SK-N-SH (cell line): ENCODE results near the gene FHOD3. TPM values are rescaled to one million over a fixed set of nuclear protein-coding genes. Genes with fewer than 3 reads are reported as not detected.

ENCODE experiments used
- CTCF ChIA-PET: fragments of 300-600, 350-600 bp; formaldehyde crosslinking; extraction: SDS; loops from one replicate; lab custom pipeline; 2021; lab: Yijun Ruan, JAX
- POLR2A ChIA-PET: fragments of 350-600 bp; sonication (Branson Sonifier 250); formaldehyde crosslinking; extraction: SDS; loops from one replicate; lab custom pipeline; 2020; ENCODE audit warnings: antibody characterized with exemption, inconsistent platforms; lab: Yijun Ruan, JAX
- DNase-seq: peaks from one replicate; pipeline ENCODE4 v3.0.0; 2012
- H2AFZ ChIP-seq: fragments of 200-600 bp; sonication (generic); 2 replicates; pipeline ENCODE4 v1.8.1; 2016; ENCODE audit warnings: antibody characterized with exemption, mild to moderate bottlenecking, low read depth
- H3F3A ChIP-seq: fragments of 200-600 bp; sonication (generic); replicated peaks from 2 replicates; pipeline ENCODE3; 2016; ENCODE audit warnings: antibody characterized with exemption, mild to moderate bottlenecking; ENCODE audit not compliant: insufficient read depth
- H3K27ac ChIP-seq, 2 experiments: fragments of 200-500 bp in 1 of 2; fragments of 200-600 bp in 1 of 2; sonication (Bioruptor generic) in 1 of 2; sonication (generic), shearing (Covaris generic) in 1 of 2; 2 replicates each; pipeline versions ENCODE4 v1.5.1 to v1.6.1; 2014 to 2016; ENCODE audit warnings: low read depth in 2 of 2, inconsistent platforms in 1 of 2, low read length in 1 of 2, mild to moderate bottlenecking in 1 of 2, mixed read lengths in 1 of 2
- H3K27me3 ChIP-seq: fragments of 200-600 bp; sonication (generic), shearing (Covaris generic); 2 replicates; pipeline ENCODE4 v1.6.1; 2016; ENCODE audit warnings: mixed run types; ENCODE audit not compliant: insufficient read depth
- H3K36me3 ChIP-seq, 2 experiments: fragments of 200-500 bp in 1 of 2; fragments of 200-600 bp in 1 of 2; sonication (Bioruptor generic) in 1 of 2; sonication (generic) in 1 of 2; replicated peaks in 1 of 2; 2 replicates each; pipeline versions ENCODE3 to v1.5.1; 2014 to 2016; ENCODE audit warnings: low read length in 1 of 2, mild to moderate bottlenecking in 1 of 2; ENCODE audit not compliant: insufficient read depth in 2 of 2, control insufficient read depth in 1 of 2
- H3K4me1 ChIP-seq, 2 experiments: fragments of 200-500 bp in 1 of 2; fragments of 200-600 bp in 1 of 2; sonication (Bioruptor generic) in 1 of 2; sonication (generic), shearing (Covaris generic) in 1 of 2; 2 replicates each; pipeline versions ENCODE4 v1.5.1 to v1.6.1; 2014 to 2016; ENCODE audit warnings: low read depth in 1 of 2, low read length in 1 of 2, mixed run types in 1 of 2; ENCODE audit not compliant: insufficient read depth in 2 of 2, control insufficient read depth in 1 of 2
- H3K4me2 ChIP-seq: fragments of 200-600 bp; sonication (generic), shearing (Covaris generic); 2 replicates; pipeline ENCODE4 v1.6.1; 2017; ENCODE audit warnings: mixed run types
- H3K4me3 ChIP-seq, 2 experiments: fragments of 200-500 bp in 1 of 2; fragments of 200-600 bp in 1 of 2; sonication (Bioruptor generic) in 1 of 2; sonication (generic), shearing (Covaris generic) in 1 of 2; 2 replicates each; pipeline versions ENCODE4 v1.5.1 to v1.8.1; 2014 to 2016; ENCODE audit warnings: low read depth in 2 of 2, inconsistent platforms in 1 of 2, low read length in 1 of 2, mild to moderate bottlenecking in 1 of 2, mixed read lengths in 1 of 2, moderate library complexity in 1 of 2
- H3K79me2 ChIP-seq: fragments of 200-600 bp; sonication (generic); 2 replicates; pipeline ENCODE4 v1.8.1; 2017; ENCODE audit warnings: mild to moderate bottlenecking; ENCODE audit not compliant: insufficient read depth
- H3K9ac ChIP-seq: fragments of 200-600 bp; sonication (generic); 2 replicates; pipeline ENCODE4 v1.6.1; 2017; ENCODE audit warnings: mixed run types
- H3K9me2 ChIP-seq: fragments of 200-600 bp; sonication (generic); 2 replicates; pipeline ENCODE4 v1.6.1; 2017; ENCODE audit warnings: mixed run types
- H3K9me3 ChIP-seq: fragments of 200-600 bp; sonication (generic); 2 replicates; pipeline ENCODE4 v1.6.1; 2017; ENCODE audit warnings: mixed run types, mild to moderate bottlenecking, moderate library complexity
- H4K20me1 ChIP-seq: fragments of 200-600 bp; sonication (generic); 2 replicates; pipeline ENCODE4 v1.6.1; 2017; ENCODE audit warnings: mild to moderate bottlenecking, mixed run types; ENCODE audit not compliant: insufficient read depth
- CHD2 ChIP-seq: fragments of 150-350 bp; IDR thresholded peaks from 2 replicates; pipeline ENCODE4 v1.6.1; 2018; ENCODE audit warnings: low read length; ENCODE audit not compliant: partially characterized antibody
- CTCF ChIP-seq: fragments of 200-600 bp; sonication (generic); IDR thresholded peaks from 2 replicates; pipeline ENCODE4 v1.6.1; 2017; ENCODE audit warnings: antibody characterized with exemption, mild to moderate bottlenecking, moderate library complexity
- FOSL2 ChIP-seq: IDR thresholded peaks from 2 replicates; pipeline ENCODE4 v1.4.0; 2012; ENCODE audit warnings: low read depth, mild to moderate bottlenecking, moderate library complexity, borderline replicate concordance
- GATA2 ChIP-seq: sonication (generic); formaldehyde crosslinking; IDR thresholded peaks from 2 replicates; pipeline ENCODE4 v1.5.0; 2020; ENCODE audit warnings: mild to moderate bottlenecking, missing genetic modification reagents
- IRF3 ChIP-seq: fragments of 150-350 bp; IDR thresholded peaks from 2 replicates; pipeline ENCODE4 v1.6.1; 2016; ENCODE audit warnings: mild to moderate bottlenecking, low read depth, low read length
- JUND ChIP-seq: IDR thresholded peaks from 2 replicates; pipeline ENCODE4 v1.4.0; 2012
- MAX ChIP-seq: IDR thresholded peaks from 2 replicates; pipeline ENCODE4 v1.4.0; 2012; ENCODE audit warnings: low read depth
- MXI1 ChIP-seq: IDR thresholded peaks from 2 replicates; pipeline ENCODE4 v1.6.1; 2012; ENCODE audit warnings: mild to moderate bottlenecking, low read depth, low read length, improper control_type of control experiment
- NFIC ChIP-seq: IDR thresholded peaks from 2 replicates; pipeline ENCODE4 v1.4.0; 2012; ENCODE audit warnings: borderline replicate concordance
- PBX3 ChIP-seq: IDR thresholded peaks from 2 replicates; pipeline ENCODE4; 2012
- RAD21 ChIP-seq: IDR thresholded peaks from 2 replicates; pipeline ENCODE4 v1.6.1; 2012; ENCODE audit warnings: mild to moderate bottlenecking, low read length
- RXRA ChIP-seq: IDR thresholded peaks from 2 replicates; pipeline ENCODE4 v1.4.0; 2012; ENCODE audit warnings: low read depth, mild to moderate bottlenecking, borderline replicate concordance
- SIN3A ChIP-seq: IDR thresholded peaks from 2 replicates; pipeline ENCODE4 v1.6.1; 2012; ENCODE audit warnings: low read depth, mild to moderate bottlenecking, low read length, moderate library complexity, borderline replicate concordance
- SMC3 ChIP-seq: IDR thresholded peaks from 2 replicates; pipeline ENCODE4 v1.6.1; 2012; ENCODE audit warnings: low read depth, low read length, improper control_type of control experiment
- TAF1 ChIP-seq: IDR thresholded peaks from 2 replicates; pipeline ENCODE4 v1.6.1; 2012; ENCODE audit warnings: low read depth, mild to moderate bottlenecking, low read length, moderate library complexity, borderline replicate concordance
- TCF12 ChIP-seq: IDR thresholded peaks from 2 replicates; pipeline ENCODE4 v1.4.0; 2012
- YY1 ChIP-seq: IDR thresholded peaks from 2 replicates; pipeline ENCODE4 v1.4.0; 2012; ENCODE audit warnings: low read depth, mild to moderate bottlenecking
- ZBTB33 ChIP-seq: IDR thresholded peaks from 2 replicates; pipeline ENCODE4 v1.4.0; 2012; ENCODE audit warnings: low read depth, borderline replicate concordance
- WGBS: methylation state at CpG from one replicate; pipeline ENCODE4 v1.1.6; 2017; ENCODE audit warnings: low lambda C conversion rate; 5-methylcytosine and 5-hydroxymethylcytosine counted together
- polyA plus RNA-seq, 3 experiments: library from polyadenylated mRNA; depleted of rRNA; stranded (reverse); fragments of >200 nt; gene quantifications; 2 replicates each; pipeline ENCODE4 v1.2.3, GENCODE V29; 2012

The FHOD3 gene
- polyA plus RNA-seq, 1 of the 3 experiments (the other 2 are of a cell fraction), result 10.9 TPM

- Histone ChIP-seq H3K27ac (no peak overlapping the region; a peak in 1 of 4 replicates), H3K79me2 (no peaks in the 10 kb centered on the region)
These were observed 35.9 kb downstream of the FHOD3 start for GRCh38 chr18:36333414-36333813.

GRCh38 chr18:36334798-36335197 lies 37.3 kb downstream of the FHOD3 start:
- Histone ChIP-seq H3K27ac (peak overlapping the region in 1 of 2 experiments; percentile 43; a peak in 1 of 4 replicates), H2AFZ (no peak overlapping the region), H3K9ac (no peak overlapping the region), H3K79me2 (no peaks in the 10 kb centered on the region), H3F3A (no peaks in the 10 kb centered on the region), H3K4me2 (no peak overlapping the region), H3K9me3 (no peaks in the 10 kb centered on the region), H3K4me3 (no peak overlapping the region), H3K4me1 (peaks cover 0 to 73% of the 10 kb centered on the region in 2 experiments; a peak in 2 of 4 replicates), H3K36me3 (no peaks in the 10 kb centered on the region), H3K27me3 (no peaks in the 10 kb centered on the region), H3K9me2 (no peaks in the 10 kb centered on the region), H4K20me1 (no peaks in the 10 kb centered on the region)
- WGBS, result 57% methylated on average over 3 of the region's 3 CpGs
- CTCF ChIA-PET, result interaction anchor here (1.3 kb wide), 1 partner anchor 9 kb away, joined by 3 read pairs; no protein-coding TSS in a partner anchor
- no peak for DNase-seq
- POLR2A ChIA-PET, result no interaction called here
- TF ChIP-seq MAX (no peak), RXRA (no peak), CTCF (no peak), TCF12 (no peak), SIN3A (no peak), PBX3 (no peak), FOSL2 (no peak), YY1 (no peak), TAF1 (no peak), SMC3 (no peak), CHD2 (no peak), NFIC (no peak), GATA2 (CRISPR knock-in tag) (no peak), JUND (no peak), RAD21 (no peak), ZBTB33 (no peak), IRF3 (no peak)

More at GRCh38 chr18:36333414-36333813, 35.9 kb downstream of the FHOD3 start:
- no peak overlapping the region for H3K4me3 ChIP-seq
- H3F3A ChIP-seq, result no peaks in the 10 kb centered on the region
- no peaks in the 10 kb centered on the region for H3K36me3 ChIP-seq
- CTCF ChIA-PET, result no interaction called here
- no peaks in the 10 kb centered on the region for H3K9me3 ChIP-seq
- no peak overlapping the region for H3K4me2 ChIP-seq
- POLR2A ChIA-PET, result no interaction called here
- no peak for DNase-seq
- no peaks in the 10 kb centered on the region for H3K27me3 ChIP-seq
- H3K4me1 ChIP-seq, result peaks cover 0 to 68% of the 10 kb centered on the region in 2 experiments; a peak in 1 of 4 replicates
- TF ChIP-seq MAX (no peak), PBX3 (no peak), MXI1 (no peak)
- no peaks in the 10 kb centered on the region for H4K20me1 ChIP-seq
- H3K9ac ChIP-seq, result no peak overlapping the region
- WGBS, result 35% methylated on average over 3 of the region's 3 CpGs
- no peak overlapping the region for H2AFZ ChIP-seq
- H3K9me2 ChIP-seq, result no peaks in the 10 kb centered on the region
